RWPE1 (cell line): Measurements from ENCODE around the gene VAX1.

Experiments used
- CTCF ChIA-PET: fragments of 350-600 bp; sonication (Branson Sonifier 250); formaldehyde crosslinking; extraction: SDS; loops from one replicate; lab custom pipeline; 2021; lab: Yijun Ruan, JAX
- POLR2A ChIA-PET: fragments of 400-600 bp; formaldehyde crosslinking; extraction: SDS; loops from one replicate; lab custom pipeline; 2020; ENCODE audit warnings: antibody characterized with exemption; ENCODE audit not compliant: low non-redundant PET; lab: Yijun Ruan, JAX
- DNase-seq: peaks from one replicate; pipeline ENCODE4 v3.0.0; 2012; ENCODE audit warnings: low spot score
- H3K27ac ChIP-seq: fragments of 450-650 bp; 2 replicates; pipeline ENCODE4 v1.5.1; 2017
- TF ChIP-seq, protein P1 (sequence below): fragments of 450-650 bp; conservative IDR thresholded peaks from 2 replicates; pipeline ENCODE4 v1.5.1; 2017; ENCODE audit warnings: low read depth, mild to moderate bottlenecking

The VAX1 gene

DNA sequence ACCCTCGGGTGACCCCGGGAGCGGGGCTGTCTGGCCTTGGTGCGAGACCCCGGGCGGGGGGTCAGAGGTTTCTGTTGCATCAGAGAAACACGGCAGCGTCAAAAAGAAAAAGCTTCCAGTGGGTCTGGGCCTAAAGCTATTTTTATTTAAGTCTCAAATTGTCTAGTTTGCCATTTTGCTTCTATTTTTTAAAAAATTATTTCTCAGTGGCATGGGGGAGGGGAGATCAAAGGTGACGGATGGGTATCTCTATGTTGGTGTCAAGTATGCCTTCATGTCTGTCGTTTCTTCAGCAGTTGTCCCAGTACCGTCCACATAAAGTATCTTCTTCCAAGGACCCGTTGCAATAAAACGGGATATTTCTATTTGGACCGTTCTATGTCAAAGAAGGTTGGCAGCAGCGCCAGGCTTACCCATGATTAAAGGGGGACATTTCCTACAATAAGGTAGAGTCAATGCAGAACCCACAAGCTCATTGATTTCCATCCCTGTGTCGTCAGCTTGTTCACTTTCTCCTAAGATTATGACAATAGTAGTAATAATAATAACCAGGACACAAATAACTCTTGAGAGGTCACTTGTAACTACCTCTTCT is 26.0 kb upstream of the VAX1 start:
- ChIA-PET POLR2A (no interaction called here), CTCF (interaction anchor here (0.6 to 5.8 kb wide), 5 partner anchors 11 to 385 kb away, joined by 3 to 63 read pairs (median 3); no protein-coding TSS in a partner anchor)
- TF ChIP-seq, protein P1, sequence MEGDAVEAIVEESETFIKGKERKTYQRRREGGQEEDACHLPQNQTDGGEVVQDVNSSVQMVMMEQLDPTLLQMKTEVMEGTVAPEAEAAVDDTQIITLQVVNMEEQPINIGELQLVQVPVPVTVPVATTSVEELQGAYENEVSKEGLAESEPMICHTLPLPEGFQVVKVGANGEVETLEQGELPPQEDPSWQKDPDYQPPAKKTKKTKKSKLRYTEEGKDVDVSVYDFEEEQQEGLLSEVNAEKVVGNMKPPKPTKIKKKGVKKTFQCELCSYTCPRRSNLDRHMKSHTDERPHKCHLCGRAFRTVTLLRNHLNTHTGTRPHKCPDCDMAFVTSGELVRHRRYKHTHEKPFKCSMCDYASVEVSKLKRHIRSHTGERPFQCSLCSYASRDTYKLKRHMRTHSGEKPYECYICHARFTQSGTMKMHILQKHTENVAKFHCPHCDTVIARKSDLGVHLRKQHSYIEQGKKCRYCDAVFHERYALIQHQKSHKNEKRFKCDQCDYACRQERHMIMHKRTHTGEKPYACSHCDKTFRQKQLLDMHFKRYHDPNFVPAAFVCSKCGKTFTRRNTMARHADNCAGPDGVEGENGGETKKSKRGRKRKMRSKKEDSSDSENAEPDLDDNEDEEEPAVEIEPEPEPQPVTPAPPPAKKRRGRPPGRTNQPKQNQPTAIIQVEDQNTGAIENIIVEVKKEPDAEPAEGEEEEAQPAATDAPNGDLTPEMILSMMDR = no peak
- no peak overlapping the region for H3K27ac ChIP-seq
- DNase-seq = no peak

DNA sequence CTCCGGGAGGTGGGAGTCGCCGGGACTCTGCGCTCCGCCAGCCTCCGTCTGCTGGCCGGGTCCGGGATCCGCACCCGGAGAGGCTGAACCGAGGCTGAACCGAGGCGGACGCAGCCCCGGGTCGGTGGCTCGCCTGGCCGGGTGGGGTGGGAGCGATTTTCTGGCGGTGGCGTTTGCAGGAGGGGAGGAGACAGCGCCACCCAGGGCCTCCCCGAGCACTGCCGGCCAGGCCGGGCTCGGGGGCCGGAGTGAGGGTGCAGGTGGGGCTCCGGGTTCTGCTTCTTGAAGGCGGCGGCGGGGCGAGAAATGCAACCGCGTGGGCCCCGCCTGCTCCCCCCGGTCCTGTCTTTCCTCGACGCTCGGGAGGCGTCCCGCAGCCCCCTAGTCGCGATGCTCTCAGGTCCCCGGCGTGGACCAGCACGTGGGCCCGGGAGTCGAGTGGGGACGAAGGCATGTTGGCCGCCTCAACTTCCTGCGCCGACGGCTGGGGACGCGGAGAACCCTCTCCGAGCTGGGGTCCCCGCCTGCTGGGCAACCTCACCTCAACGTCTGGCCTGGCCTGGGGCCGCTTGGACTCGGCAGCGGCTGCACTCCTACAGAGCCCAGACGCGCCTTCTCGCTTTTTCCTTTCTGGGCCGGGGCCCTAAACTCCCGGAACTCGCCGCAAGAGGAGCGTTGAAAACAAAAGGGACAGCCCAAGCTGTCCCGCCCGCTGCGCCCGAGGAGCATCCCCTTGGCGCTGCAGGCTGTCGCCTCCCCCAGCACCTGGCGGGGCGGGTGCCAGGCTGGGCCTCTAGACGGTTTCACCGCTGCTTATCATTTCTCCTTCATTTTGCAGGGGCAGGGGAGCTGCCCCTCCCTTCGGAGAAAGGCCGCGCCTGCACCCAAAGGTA is 25.2 kb upstream of the VAX1 start:
- TF ChIP-seq, protein P1 = no peak
- POLR2A ChIA-PET = no interaction called here
- CTCF ChIA-PET = interaction anchor here (0.7 to 5.8 kb wide), 4 partner anchors 12 to 384 kb away, joined by 3 to 63 read pairs (median 6); no protein-coding TSS in a partner anchor
- DNase-seq = no peak
- H3K27ac ChIP-seq = no peak overlapping the region

DNA sequence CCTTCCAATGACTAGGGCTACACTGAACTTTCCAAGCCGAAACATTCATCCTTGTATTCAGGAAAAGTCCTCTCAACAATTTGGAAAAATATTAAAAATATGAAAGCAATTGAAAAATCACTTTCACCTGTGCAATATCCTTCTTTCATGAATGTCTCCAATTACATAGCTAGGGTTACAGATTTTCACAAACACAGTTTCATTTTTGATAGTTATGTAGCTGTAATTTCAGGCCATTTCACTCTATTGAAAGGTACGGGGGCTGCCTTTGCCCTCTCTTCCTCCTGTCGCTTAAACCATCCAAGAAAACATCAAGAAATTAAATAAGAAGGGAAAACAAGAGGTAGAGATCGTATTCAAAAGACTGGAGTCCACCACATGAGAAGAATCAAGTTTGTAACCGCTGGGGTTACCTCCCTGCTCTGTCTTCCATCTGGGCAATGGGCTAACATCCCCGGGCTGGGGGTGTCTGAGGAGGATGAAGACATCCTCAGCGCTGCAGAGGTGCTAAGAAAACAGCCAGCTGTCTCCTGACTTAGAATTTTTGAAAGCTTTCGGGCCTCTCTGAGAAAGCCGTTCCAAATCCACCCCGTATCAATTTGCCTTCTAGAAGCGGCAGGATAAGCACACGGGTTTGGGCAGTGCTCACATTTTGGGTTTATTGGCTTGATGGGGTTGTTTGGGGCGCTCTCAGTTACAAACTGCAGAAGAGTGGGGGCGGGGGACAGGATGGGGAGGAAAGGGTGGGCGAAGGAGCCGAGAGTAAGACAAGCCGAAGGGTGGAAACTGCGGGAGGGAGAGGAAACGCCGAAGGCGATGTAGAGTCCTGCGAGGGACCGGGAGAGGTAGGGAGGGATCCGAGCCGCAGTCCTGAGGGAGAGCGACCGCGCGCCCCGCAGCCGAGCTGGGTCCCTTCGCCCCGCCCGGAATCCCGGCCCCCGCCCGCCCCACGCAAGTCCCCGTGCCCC is 24.3 kb upstream of the VAX1 start:
- H3K27ac ChIP-seq = no peak overlapping the region
- POLR2A ChIA-PET = no interaction called here

DNA sequence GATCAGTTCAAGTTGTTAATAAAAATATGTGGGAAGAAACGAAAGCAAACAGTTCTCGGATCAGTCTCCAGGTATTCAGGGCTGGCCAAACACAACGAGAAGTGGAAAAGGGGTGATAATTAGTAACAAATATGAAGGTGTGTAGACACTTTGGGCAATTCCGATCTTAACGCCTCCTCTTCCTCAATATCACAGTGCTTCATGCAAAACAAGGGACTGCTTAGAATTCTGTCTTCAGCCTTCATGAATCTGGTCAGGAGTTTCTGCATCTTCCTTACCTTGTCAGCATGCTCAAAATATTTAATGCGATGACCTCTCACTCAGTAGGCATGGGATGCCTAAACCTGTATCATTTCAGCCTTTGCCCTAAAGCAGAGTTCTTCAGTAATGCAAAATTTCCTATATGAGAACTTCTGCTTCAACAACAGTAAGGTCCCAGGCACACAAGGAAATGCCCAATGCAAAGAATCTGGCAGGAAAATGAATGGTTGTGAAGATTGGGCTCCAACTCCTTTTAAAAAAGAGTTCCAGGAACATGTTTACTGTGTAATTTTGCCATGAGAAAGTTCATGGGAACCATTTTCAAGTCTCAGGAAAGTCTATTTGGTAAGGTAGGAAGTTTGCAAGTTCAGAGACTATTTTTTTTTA is 23.4 kb upstream of the VAX1 start:
- DNase-seq = no peak
- CTCF ChIA-PET = no interaction called here
- POLR2A ChIA-PET = no interaction called here

More for the DNA sequence above, 24.3 kb upstream of the VAX1 start:
- CTCF ChIA-PET = interaction anchor here (0.5 to 0.6 kb wide), 2 partner anchors 349 to 707 kb away, joined by 3 read pairs; no protein-coding TSS in a partner anchor
- no peak for DNase-seq
- TF ChIP-seq, protein P1 = no peak

DNA sequence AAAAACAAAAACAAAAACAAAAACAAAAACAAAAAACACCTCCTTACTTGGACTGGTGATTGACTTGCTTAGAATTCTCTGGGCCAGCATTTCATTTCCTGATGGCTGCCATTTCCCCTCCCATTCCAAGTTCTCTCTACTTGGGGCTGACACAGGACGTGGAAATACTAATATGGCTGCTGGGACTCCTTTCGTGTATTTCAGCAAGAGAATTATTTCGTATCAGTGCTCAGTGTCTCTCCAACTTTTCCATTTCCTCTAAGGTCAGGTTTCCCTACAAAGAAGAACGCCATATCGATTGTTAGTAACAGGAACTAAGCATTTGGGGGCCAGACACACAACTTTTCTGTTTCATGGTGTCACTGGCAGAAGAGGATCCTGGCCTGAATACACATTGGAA is 22.5 kb upstream of the VAX1 start:
- CTCF ChIA-PET = no interaction called here
- TF ChIP-seq, protein P1 = no peak
- DNase-seq = no peak
- no peak overlapping the region for H3K27ac ChIP-seq
- POLR2A ChIA-PET = no interaction called here

More for the DNA sequence above, 23.4 kb upstream of the VAX1 start:
- TF ChIP-seq, protein P1 = no peak
- H3K27ac ChIP-seq = no peak overlapping the region
